Stimulated activated CD8-positive, alpha-beta memory T cell treated with anti-CD3 and anti-CD28 coated beads, Interleukin-12 subunit alpha, Interleukin-12 subunit beta, amount 100 ng/mL, for 4 hours (primary cell): ENCODE measurements around the gene SCAP.
"Not testable (repeated sequence)": the region's sequence is repeated elsewhere in the genome, so short reads cannot be mapped to it uniquely, and the experiment has no call there.

Experiments
- DNase-seq: peaks from one replicate; pipeline ENCODE4 v3.0.0-alpha.2; 2020; ENCODE audit warnings: low read depth

Gene SCAP

DNA sequence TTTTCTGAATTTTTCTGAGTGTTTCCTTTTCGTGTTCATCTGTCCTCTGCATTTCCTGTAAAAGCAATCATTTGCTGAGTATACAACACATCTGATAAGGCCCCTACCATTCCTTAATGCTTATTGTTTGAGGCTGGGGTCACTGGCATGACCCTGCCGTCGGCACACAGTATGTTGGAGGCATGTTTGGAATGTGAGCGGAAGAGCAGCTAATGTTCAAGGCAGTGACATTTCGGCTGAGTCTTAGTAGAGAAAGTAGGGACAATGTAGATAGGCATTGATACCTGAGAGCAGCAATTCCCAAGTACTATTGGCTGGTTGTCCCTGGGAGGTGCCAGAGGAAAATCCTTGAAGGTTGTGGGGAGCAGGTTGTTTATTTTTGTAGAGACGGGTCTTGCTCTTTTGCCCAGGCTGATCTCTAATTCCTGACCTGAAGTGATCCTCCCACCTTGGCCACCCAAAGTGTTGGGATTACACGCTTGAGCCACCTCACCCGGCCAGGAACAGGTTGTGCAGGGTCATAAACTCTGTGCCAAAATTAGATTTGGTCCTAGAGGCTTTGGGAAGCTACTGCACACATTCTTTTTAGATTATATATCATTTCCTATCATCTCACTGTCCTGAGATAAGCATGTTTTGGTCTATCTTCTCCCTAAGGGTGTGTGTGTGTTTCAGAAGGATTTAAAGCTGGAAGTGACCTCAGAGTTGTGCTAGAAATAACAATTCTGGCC, 81.4 kb downstream of the SCAP start:
- DNase-seq, result no peak

DNA sequence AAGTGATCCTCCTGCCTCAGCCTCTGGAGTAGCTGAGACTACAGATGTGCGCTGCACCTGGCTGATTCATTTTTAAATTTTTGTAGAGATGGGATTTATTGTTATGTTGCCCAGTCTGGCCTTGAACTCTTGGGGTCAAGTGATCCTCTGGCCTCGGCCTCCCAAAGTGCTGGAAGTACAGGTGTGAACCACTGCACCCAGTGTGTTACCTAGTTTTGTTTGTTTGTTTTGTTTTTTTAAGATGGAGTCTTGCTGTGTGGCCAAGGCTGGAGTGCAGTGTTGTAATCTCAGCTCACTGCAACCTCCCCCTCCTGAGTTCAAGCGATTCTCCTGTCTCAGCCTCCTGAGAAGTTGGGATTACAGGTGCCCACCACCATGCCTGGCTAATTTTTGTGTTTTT, 82.8 kb downstream of the SCAP start:
- no peak for DNase-seq

DNA sequence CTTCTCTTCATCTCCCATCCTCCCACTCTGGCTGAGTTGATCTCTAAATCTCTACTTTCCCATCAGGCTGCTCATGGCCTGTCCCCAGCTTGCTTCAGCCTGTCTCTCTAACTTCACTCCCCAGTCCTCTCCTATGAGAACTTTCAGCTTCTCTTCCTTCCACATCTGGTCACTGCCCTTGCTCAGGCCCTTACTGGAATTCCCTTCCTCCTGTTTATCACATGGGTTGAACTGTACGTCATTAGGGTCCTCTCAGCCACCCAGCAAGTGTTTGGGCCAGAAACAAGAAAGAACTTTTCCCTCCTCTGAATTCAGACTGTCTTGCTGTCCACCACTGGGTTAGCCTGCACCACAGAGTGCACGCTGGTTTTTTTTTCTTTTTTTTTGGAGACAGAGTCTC, 89.9 kb downstream of the SCAP start:
- no peak for DNase-seq

DNA sequence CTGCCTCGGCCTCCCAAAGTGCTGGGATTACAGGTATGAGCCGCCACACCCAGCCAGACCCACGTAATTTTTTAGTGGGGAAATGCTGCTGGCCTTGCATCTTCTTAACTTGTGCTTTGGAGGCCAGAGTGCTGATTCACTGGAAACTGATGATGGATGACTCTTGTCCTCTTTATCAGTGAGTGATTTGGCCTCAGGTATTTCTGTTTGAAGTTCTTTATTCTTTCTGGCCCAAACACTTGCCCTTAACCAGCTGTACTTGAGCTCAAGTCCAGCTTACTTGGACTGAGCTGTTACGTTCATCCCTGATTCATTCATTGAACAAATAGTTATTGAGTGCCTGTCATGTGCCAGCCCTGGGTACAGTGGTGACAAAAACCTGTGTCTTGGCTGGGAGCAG, 90.7 kb downstream of the SCAP start:
- no peak for DNase-seq

DNA sequence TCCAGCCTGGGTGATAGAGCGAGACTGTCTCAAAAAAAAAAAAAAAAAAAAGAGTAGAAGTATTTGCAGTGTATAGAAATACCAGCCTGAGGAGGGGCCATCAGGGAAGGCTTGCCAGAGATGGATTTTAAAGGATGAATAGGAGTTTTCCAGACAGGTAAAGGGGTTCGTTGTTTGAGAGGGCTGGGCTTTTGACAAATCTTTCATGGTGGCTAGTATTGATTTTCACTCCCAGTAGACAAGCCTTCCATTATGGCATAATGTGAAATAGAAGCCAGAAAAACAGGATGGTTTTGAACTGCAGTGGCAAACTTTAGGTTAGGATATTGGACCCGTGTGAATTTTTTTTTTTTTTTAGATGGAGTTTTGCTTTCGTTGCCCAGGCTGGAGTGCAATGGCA, 91.3 kb downstream of the SCAP start:
- DNase-seq, result no peak

DNA sequence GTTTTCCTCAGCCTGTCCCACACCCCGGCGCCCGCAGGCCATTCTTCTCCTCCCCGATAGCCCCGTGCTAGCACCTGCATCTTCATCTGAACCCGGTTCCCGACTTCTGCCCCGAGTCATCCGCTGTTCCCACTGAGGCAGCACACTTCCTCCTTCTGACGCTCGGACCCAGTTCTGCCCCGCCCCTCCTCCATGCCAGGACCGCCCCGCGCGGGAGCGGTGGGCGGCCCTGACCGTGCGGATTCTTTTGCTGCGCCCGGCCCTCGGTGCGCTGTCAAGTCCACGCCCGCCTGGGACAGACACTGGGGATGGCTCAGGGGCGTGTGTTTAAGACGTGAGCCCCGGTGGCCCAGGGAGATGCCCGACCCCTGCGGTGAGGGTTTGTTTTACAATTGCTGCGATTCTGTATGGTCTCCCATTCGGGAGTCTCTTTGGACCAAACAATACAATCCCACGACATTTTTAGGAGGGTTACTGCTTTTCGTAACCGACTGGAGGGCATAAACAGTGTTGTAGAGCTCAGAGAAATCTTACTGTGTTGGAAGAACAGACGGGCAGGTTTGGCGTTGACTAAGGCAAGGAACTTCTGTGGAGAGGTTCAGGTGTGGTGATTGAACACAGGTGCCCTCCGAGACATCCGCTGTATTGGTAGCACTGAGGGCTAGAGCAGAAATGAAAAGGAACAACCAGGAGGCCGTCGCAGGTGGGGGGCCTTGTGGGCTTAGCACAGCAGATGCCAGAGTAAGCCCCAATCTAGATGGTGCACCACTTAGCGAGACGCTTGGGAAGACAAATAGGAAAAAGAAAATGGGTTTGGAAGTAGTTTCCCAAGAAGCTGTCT, 94.2 kb downstream of the SCAP start:
- DNase-seq, result peak; percentile 62

DNA sequence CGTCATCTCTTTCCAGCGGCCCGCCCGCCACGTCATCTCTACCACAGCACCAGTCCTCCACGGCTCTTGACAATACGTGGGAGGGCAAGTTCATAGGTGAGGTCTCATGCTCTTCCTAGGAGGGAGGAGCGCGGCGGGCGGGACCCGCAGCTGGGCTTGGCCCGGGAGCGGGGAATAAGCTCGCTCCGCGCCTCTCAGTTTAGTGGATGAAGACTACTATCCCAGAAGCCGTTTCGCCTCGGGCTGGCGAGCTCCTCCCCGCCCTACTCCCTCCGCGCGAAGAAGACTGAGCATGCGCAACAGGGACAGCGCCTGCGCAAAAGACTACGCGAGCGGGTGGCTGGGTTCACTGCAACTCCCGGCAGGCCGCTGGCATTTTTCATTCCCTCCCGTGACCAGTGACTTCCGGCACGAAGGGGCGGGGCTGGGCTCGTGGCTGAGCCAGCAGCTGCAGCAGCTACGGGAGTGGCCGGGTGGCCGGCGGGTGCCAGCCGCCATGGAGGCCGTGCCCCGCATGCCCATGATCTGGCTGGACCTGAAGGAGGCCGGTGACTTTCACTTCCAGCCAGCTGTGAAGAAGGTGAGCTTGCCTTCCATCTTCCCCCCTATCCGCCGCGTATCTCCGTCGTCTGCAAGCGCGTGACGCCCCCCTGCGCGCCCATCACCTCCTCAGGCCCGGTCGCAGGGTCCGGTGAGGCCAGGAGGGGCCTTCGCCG, 95.0 kb downstream of the SCAP start, which contains the start of gene PTPN23:
Gene PTPN23 (plus strand): TSS at position 421 of the 716 bp plus-strand sequence. CDS start 76 bp downstream, at position 497.
- peak; percentile 98 for DNase-seq

DNA sequence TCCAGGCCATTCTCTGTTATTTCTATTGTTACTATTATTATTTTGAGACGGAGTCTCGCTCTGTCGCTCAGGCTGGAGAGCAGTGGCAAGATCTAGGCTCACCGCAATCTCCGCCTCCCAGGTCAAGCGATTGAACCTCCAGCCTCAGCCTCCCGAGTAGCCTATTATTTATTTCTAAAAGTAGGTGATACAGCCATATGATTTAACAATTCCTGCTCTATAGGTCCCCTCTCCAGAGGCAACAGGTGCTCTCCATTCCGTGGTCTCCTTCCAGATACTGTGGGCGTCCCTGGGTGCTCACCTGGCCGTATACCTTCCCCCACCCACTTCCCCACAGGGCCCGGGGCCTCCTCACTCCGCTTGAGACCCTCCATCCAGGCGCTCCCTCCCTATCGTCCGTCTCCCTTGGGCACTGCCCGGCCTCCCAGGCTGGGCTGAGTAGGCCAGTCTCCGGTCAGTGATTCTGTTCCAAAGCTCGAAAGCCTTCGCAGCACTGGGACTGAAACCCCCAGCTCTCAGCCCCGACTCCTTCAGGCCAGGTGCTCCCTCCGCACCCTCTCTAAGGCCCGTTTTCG, 95.6 kb downstream of the SCAP start:
- no peak for DNase-seq

DNA sequence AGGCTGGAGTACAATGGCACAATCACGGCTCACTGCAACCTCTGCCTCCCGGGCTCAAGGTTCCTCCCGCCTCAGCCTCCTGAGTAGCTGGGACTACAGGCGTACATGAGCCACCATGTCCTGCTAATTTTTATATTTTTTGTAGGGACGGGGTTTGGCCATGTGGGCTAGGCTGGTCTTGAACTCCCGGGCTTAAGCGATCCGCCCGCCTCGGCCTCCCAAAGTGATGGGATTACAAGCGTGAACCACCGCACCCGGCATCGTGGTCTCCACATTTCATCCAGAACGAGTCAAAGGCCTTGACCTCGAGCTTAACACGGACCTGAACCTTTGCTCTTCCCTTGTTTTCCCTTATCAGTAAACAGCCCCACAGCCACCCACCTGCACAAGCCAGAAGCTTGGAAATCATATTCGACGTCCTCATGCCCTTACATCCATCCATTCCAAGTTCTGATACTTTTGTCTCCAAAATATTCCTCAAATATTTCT, 96.3 kb downstream of the SCAP start:
- DNase-seq, result no peak

DNA sequence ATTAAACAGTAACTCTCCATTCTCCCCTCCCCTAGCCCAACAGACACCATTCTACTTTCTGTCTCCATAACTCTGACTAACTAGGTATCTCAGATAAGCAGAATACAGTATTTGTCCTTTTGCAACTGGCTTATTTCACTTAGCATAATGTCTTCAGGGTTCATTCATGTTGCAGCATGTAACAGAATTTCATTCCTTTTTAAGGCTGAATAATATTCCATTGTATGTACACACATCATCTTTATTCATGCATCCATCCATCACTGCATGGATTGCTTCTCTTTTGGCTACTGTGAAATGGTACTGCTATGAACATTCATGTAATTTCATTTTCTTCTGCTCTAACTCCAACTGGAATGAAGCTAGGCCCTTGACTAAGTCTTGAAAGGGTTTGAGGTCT, 96.9 kb downstream of the SCAP start:
- DNase-seq, result no peak

DNA sequence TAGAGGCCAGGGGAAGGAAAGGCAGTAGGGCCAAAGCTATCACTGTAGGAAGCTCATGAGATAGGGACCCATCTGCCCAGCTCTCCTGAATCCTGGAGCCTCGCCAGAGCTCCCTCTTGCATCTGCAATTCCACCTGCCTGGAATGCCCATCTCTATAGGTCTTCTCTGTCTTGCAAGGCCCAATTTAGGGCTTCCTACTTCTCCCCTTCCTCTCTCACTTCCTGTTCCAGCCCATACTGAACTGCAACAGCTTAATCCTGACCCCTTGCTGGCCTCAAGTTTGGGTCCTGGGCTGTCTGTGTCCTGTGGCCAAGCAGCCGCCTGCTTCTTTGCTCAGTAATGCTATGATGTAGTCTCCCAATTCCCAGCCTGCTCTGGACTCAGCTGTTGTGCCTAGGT, 98.6 kb downstream of the SCAP start:
- DNase-seq, result no peak

DNA sequence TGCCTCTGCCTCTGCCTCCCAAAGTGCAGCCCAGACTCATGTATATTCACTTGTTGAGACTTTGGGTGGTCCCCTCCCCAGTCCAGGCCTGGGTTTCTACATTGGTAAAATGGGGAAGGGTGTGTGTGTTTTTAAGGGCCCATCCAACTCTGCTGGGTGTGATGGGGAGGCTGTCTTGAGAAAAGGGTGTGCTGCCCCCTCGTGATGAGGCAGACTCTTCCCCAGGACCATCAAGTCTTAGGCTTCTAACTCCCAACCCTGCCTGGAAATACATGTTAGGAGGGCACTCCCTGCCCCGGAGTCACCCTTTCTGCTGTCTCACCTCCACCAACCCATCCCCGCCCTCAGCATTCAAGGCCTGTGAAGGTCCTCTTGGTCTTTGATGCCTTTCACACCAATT, 99.3 kb downstream of the SCAP start:
- DNase-seq, result no peak

DNA sequence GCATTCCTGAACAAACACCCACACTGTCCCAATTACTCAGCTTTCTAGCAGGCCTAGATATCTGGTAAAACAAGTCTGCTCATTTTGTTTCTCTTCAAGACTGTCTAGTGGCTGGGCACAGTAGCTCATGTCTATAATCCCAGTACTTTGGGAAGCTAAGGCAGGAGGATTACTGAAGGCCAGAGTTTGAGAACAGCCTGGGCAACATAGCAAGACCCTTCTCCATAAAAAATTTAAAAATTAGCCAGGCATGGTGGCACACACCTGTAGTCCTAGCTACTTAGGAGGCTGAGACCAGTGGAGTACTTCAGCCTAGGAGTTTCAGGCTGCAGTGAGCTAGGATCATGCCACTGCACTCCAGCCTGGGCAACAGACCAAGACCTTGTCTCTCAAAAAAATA, 101.2 kb downstream of the SCAP start:
- no peak for DNase-seq

DNA sequence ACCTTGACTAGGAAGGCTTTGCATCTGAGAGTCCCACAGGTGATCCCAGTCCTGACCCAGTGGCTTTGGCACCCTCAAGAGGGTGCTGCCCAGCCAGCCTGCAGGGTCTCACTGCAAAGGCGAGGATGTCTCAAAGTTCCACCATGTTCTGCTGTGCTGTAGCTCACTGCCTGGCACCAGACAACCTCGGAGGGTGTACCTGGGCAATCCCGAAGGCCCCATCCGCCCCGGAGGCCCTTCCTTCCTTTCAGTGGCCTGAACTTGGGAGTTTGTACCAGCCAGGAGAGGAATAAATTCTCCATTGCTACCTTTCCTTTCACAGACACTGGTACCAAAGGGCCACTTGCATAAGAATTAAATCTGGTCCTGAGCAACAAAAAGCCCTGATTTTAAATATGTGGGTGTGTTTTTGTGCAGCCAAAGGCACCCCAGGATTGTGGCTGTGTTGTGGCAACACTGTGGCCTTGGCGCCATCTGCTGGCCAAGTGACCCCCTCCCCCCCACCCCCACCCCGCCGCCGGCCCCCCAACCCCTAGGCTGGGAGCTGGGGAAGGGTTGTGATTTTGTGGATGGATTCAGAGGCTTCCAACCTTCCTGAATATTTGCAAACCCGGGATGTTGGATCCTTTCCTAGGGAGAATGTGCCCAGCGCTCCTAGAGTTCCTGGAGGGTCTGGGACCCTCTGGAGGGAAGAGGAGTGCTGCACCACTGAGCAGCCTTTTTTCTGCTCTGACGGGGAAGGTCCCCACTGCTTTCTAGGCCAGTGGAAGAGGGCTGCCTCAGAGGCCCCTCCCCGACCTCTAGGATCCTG, 104.6 kb downstream of the SCAP start:
- DNase-seq, result no peak

DNA sequence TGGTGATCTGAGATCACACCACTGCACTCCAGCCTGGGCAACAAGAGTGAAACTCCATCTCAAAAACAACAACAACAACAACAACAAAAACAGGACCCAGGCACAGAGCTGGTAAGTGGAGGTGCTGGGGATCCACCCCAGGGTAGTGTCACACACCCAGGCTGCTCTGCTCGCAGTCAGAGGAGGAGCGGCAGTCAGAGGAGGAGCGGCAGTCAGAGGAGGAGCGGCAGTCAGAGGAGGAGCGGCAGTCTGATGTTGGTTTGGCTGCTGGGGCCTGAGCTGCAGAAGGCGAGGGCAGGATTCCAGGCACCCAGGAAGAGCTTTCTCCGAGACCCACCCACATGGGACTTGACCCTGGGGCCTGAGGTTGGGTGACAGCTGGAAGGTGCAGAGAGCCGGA, 105.7 kb downstream of the SCAP start:
- not testable (repeated sequence) for DNase-seq

DNA sequence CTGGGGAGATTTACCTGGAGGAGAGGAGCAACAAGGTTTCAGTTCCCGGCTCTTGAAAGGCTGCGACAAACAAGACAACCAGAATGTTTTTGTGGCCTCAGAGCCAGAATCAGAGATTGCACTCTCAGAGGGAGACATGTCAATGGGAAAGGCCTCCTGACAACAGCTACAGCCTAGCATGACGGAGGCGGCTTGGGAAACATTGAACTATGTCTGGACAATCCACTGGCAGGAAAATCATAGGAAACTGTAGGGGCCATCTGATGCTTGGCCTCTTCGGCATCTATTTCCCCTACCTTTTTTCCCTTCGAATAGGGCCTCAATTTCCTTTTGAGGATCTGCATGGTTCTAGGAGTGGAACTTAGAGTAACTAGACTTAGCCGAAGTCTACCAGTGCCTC, 108.1 kb downstream of the SCAP start:
- no peak for DNase-seq

DNA sequence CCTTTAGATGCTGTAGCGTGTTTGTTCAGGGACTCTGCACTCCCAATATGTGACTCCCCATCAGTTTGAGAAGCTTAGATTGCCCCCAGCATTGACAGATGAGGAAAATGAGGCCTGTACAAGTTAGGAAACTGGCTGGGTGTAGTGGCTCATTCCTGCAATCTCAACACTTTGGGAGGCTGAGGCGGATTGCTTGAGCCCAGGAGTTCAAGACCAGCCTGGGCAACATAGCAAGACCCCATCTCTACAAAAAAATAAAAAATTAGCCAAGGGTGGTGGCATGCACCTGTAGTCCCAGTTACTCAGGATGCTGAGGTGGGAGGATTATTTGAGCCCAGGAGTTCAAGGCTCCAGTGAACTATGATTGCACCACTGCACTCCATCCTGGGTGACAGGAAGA, 108.9 kb downstream of the SCAP start:
- DNase-seq, result no peak

DNA sequence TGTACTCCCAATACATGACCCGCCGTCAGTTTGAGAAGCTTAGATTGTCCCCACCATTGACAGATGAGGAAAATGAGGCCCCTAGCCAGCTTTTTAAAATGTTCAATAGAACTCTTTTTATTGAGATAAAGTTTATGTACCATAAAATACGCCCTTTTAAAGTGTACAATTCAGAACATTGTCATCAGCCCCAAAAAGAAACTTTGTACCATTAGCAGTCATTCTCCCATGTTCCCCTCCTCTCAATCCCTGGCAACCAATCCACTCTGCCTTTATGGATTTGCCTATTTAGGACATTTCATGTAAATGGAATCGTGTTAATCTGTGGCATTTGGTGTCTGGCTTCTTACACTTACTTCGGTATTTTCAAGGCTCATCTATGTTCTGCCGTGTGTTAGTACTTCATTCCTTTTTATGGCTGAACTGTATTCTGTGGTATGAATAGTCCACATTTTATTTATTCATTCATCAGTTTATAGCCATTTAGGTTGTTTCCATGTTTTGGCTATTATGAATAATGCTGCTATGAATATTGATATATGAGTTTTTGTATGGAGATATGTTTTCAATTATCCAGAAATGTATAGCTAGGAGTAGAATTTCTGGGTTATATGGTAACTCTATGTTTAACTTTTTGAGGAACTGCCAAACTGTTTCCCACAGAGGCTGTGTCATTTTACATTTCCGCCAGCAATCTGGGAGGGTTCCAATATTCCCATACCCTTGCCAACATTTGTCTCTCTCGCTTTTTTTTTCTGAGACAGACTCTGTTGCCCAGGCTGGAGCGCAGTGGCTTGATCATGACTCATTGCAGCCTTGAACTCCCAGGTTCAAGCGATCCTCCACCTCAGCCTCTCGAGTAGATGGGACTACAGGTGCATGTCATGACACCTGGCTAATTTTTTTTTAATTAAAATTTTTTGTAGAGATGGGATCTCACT, 110.3 kb downstream of the SCAP start:
- no peak for DNase-seq
